AG04449 (cell line): ENCODE measurements around the gene AHR.
"Not testable (repeated sequence)": the region's sequence is repeated elsewhere in the genome, so short reads cannot be mapped to it uniquely, and the experiment has no call there.

Source experiments
- CTCF ChIA-PET: fragments of 350-600 bp; formaldehyde crosslinking; extraction: SDS; loops from one replicate; lab custom pipeline; 2021; ENCODE audit warnings: antibody characterized with exemption; lab: Yijun Ruan, JAX
- POLR2A ChIA-PET: fragments of 400-600, 350-600 bp; formaldehyde crosslinking; extraction: SDS; loops from one replicate; lab custom pipeline; 2020; ENCODE audit warnings: antibody characterized with exemption, inconsistent platforms; lab: Yijun Ruan, JAX
- DNase-seq: peaks from one replicate; pipeline ENCODE4 v3.0.0-alpha.2; 2010; ENCODE audit warnings: low read depth, low spot score
- H3K4me3 ChIP-seq: 2 replicates; pipeline ENCODE4 v1.5.1; 2011; ENCODE audit warnings: low read depth, mild to moderate bottlenecking, control low read depth, low read length
- CTCF ChIP-seq: IDR thresholded peaks from one replicate; pipeline ENCODE4 v1.5.1; 2011; ENCODE audit warnings: mild to moderate bottlenecking, moderate library complexity, low read length, control low read depth, inconsistent platforms; ENCODE audit not compliant: insufficient read depth; ENCODE audit errors: missing control alignments

AHR gene

GRCh38 chr7:17339139-17339538 is 40.7 kb downstream of the AHR start:
- TF ChIP-seq CTCF = no peak
- no peak for DNase-seq
- POLR2A ChIA-PET = no interaction called here
- CTCF ChIA-PET = interaction anchor here (2.1 kb wide), 1 partner anchor 9 kb away, joined by 9 read pairs; no protein-coding TSS in a partner anchor
- no peak overlapping the region for H3K4me3 ChIP-seq

GRCh38 chr7:17339952-17340351 is 41.5 kb downstream of the AHR start:
- CTCF ChIA-PET = interaction anchor here (1.2 to 2.1 kb wide), 3 partner anchors 10 to 422 kb away, joined by 3 to 9 read pairs (median 3); no protein-coding TSS in a partner anchor

GRCh38 chr7:17340655-17341054 is 42.2 kb downstream of the AHR start:
- no peak for TF ChIP-seq CTCF
- H3K4me3 ChIP-seq = no peak overlapping the region
- ChIA-PET CTCF (interaction anchor here (1.1 to 2.1 kb wide), 4 partner anchors 10 to 422 kb away, joined by 3 to 9 read pairs (median 3); no protein-coding TSS in a partner anchor), POLR2A (no interaction called here)
- DNase-seq = no peak

More at GRCh38 chr7:17339952-17340351, 41.5 kb downstream of the AHR start:
- no peak overlapping the region for H3K4me3 ChIP-seq
- no peak for DNase-seq
- no peak for TF ChIP-seq CTCF
- POLR2A ChIA-PET = no interaction called here

GRCh38 chr7:17342756-17343155 is 44.3 kb downstream of the AHR start:
- H3K4me3 ChIP-seq = no peak overlapping the region
- ChIA-PET CTCF (interaction anchor here (1.0 kb wide), 1 partner anchor 298 kb away, joined by 3 read pairs; no protein-coding TSS in a partner anchor), POLR2A (no interaction called here)
- no peak for DNase-seq
- no peak for TF ChIP-seq CTCF

- ChIA-PET POLR2A (no interaction called here), CTCF (no interaction called here)
These were observed 48.9 kb downstream of the AHR start for GRCh38 chr7:17347401-17347800.

GRCh38 chr7:17348932-17349331 is 50.5 kb downstream of the AHR start:
- CTCF ChIA-PET, POLR2A ChIA-PET, DNase-seq, H3K4me3 ChIP-seq: not testable (repeated sequence)

More at GRCh38 chr7:17347401-17347800, 48.9 kb downstream of the AHR start:
- no peak overlapping the region for H3K4me3 ChIP-seq
- DNase-seq = no peak
- TF ChIP-seq CTCF = no peak

- DNase-seq, CTCF ChIA-PET, H3K4me3 ChIP-seq, POLR2A ChIA-PET: not testable (repeated sequence)
These were observed 51.9 kb downstream of the AHR start for GRCh38 chr7:17350321-17350720.

GRCh38 chr7:17353650-17354419 is 55.4 kb downstream of the AHR start:
- POLR2A ChIA-PET, CTCF ChIA-PET: not testable (repeated sequence)

More at GRCh38 chr7:17353650-17354419, 55.4 kb downstream of the AHR start:
- DNase-seq, H3K4me3 ChIP-seq: not testable (repeated sequence)
